ENCODE measurements around the gene FBXW5.

Gene FBXW5, protein sequence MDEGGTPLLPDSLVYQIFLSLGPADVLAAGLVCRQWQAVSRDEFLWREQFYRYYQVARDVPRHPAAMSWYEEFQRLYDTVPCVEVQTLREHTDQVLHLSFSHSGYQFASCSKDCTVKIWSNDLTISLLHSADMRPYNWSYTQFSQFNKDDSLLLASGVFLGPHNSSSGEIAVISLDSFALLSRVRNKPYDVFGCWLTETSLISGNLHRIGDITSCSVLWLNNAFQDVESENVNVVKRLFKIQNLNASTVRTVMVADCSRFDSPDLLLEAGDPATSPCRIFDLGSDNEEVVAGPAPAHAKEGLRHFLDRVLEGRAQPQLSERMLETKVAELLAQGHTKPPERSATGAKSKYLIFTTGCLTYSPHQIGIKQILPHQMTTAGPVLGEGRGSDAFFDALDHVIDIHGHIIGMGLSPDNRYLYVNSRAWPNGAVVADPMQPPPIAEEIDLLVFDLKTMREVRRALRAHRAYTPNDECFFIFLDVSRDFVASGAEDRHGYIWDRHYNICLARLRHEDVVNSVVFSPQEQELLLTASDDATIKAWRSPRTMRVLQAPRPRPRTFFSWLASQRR

GRCh38 chr9:136944519-136945332, at the start of gene FBXW5, which contains the start of gene C8G:
Gene FBXW5 (minus strand): TSS chr9:136944738. CDS start chr9:136944083, 655 bp downstream.
Gene C8G (plus strand): TSS chr9:136945243. CDS start chr9:136945321, 78 bp downstream.
- peak; percentile 88 to 95 for DNase-seq (ENCODE audit: extremely low read depth in 1 of 2, low read depth in 1 of 2)

DNA sequence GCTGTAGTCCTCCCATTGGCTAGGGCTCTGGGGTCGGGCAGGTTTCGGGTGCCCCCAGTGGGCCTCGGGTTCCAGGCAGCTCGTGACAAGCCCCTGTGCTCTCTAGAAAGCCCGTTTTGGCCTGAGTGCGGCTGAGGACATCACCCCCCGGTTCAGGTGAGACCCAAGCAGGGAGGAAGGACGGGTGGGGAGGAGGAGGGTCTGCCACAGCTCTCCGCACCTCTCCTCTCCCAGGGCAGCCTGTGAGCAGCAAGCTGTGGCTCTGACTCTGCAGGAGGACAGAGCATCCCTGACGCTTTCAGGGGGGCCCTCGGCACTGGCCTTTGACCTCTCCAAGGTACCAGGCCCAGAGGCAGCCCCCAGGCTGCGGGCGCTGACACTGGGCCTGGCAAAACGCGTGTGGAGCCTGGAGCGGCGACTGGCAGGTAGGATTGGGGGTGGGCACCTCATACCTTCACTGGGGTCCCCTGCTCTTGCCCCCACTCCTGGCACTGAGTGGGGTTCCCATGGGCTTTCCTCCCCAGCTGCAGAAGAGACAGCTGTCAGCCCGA, 48.4 kb upstream of the FBXW5 start:
- no peak for DNase-seq (ENCODE audit: extremely low read depth in 1 of 2, low read depth in 1 of 2)

GRCh38 chr9:136991993-136992818, 47.7 kb upstream of the FBXW5 start, which contains the start of gene PAXX:
Gene PAXX (plus strand): TSS chr9:136992422. CDS start chr9:136992444, 22 bp downstream.
- peak; percentile 86 for DNase-seq (ENCODE audit: extremely low read depth in 1 of 2, low read depth in 1 of 2)

- no peak for DNase-seq (ENCODE audit: extremely low read depth in 1 of 2, low read depth in 1 of 2)
These were observed 45.8 kb upstream of the FBXW5 start for GRCh38 chr9:136990242-136990911.

GRCh38 chr9:136988872-136989271, 44.3 kb upstream of the FBXW5 start:
- DNase-seq (ENCODE audit: extremely low read depth in 1 of 2, low read depth in 1 of 2), result no peak

DNA sequence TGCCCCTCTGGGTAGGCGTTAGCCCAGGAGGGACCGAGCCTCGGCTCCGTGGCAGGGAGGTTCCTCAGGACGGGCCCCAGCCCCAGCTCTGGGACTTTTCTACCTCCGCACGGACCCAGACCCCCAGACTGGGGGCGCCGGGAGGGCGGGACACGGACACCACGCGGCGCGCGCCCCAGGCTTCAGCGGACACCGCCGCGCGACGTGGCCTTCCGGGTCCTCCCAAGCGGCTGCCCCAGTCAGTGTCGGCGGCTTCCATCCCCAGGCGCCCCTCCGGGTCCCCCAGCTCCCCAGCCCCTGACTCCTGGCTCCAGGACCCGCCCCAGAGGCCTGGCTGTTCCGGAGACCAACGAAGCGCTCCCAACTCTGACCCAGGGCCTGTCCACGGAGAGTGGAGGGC, 41.3 kb upstream of the FBXW5 start:
- no peak for DNase-seq (ENCODE audit: extremely low read depth in 1 of 2, low read depth in 1 of 2)

DNA sequence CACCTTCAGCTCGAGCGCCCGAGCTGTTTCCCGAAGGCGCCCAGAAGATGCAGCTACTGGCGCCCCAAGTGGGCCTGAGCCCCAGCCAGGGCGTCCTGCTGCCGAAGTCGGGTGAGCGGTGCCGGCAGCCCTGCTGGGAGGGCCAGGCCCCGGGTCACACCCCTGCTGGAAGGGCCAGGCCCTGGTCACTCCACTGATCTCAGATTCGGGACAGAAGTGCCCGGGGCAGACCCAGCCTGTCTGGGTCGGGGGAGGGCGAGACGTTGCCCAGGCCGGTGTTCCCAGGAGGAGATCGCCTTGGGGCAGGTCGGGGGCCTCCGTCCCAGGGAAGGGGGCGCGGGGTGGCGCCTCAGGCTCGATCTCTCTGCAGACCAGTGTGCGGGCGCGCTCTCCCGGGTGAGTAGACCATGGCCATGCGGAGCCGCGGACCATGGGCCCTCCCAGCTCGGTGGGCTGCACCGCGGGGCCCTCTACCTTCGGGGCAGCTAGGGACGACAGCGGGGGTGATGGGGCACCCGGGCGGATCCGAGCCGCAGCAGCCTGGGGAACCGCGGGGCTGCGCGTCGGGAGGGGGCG, 40.6 kb upstream of the FBXW5 start:
- DNase-seq (ENCODE audit: extremely low read depth in 1 of 2, low read depth in 1 of 2), result no peak

- no peak for DNase-seq (ENCODE audit: extremely low read depth in 1 of 2, low read depth in 1 of 2)
These were observed 40.0 kb upstream of the FBXW5 start for GRCh38 chr9:136984464-136985026.

GRCh38 chr9:136983656-136984314, 39.2 kb upstream of the FBXW5 start:
- DNase-seq (ENCODE audit: extremely low read depth in 1 of 2, low read depth in 1 of 2), result no peak

- DNase-seq (ENCODE audit: extremely low read depth in 1 of 2, low read depth in 1 of 2), result no peak
These were observed 38.6 kb upstream of the FBXW5 start for GRCh38 chr9:136983167-136983566.

DNA sequence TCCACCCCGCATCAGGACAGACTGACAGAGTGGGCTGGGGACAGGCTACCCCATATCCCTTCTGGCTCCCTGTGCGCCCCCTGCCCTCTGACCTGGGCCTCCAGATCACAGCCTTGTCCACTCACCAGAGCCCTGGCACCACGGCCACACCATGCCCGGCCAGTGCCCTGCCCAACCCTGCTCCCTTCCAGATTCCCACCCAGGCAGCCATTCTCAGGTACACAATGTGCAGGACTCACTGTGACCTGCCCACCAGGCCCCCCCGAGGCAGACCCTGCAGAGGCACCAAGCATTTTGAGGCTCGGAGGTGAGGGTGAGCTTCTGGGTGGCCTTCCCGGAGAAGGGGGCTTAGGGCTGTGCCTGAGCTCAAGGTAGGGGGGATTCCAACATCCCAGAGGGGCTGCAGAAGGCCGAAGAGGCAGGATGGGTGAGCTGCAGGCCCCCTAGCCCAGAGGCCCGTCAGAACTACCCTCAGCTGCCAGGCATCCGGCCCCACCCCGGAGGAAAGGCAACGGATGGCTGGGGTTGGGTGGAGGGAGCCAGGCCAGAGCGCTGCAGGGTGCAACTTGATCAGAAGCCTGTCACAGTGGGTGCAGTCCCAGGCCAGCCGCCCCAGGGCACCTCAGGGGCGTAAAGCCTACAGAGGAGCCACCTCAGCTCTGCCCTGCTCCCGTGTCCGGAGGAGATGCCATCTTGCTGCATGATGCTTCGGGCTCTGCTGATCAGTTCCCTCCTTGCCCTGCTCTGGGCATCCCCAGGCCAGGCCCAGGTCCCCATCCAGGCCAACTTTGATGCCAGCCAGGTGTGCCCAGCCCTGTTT, 37.9 kb upstream of the FBXW5 start, which contains the start of gene LCNL1:
Gene LCNL1 (plus strand): TSS at position 762 of the 820 bp plus-strand sequence. CDS start 594 bp downstream, outside the sequence.
- no peak for DNase-seq (ENCODE audit: extremely low read depth in 1 of 2, low read depth in 1 of 2)

GRCh38 chr9:136981588-136982231, 37.2 kb upstream of the FBXW5 start:
- no peak for DNase-seq (ENCODE audit: extremely low read depth in 1 of 2, low read depth in 1 of 2)

GRCh38 chr9:136980669-136981478, 36.3 kb upstream of the FBXW5 start:
- DNase-seq (ENCODE audit: extremely low read depth in 1 of 2, low read depth in 1 of 2), result no peak

DNA sequence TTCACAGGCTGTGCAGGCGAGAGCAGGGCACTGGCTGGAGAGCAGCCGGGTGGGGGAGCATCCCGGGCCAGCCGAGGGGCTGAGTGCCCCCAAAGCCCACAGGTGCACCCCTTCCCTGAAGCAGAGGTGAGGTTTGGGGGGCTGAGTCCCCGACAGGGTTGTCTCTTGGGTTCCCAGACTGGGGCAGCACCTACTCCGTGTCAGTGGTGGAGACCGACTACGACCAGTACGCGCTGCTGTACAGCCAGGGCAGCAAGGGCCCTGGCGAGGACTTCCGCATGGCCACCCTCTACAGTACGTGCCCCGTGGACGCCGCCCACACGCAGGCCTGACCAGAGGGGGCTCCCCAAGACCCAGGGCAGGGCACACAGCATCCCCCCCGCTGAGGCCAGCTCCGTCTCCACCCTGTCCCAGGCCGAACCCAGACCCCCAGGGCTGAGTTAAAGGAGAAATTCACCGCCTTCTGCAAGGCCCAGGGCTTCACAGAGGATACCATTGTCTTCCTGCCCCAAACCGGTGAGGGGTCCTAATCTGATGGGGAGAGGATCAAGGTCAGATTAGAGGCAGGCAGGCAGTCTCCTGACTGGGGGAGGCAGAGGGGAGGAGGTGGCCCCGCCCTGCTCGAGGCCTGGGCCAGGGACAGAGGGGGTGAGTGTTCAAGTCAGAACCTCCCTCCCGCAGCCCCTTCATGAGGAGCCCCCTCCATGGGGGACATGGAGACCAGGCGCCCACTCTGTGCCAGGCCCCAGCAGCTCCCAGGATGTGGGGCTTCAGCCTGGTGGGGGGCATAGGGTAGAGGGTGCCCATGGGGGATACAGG, 35.4 kb upstream of the FBXW5 start:
- no peak for DNase-seq (ENCODE audit: extremely low read depth in 1 of 2, low read depth in 1 of 2)

DNA sequence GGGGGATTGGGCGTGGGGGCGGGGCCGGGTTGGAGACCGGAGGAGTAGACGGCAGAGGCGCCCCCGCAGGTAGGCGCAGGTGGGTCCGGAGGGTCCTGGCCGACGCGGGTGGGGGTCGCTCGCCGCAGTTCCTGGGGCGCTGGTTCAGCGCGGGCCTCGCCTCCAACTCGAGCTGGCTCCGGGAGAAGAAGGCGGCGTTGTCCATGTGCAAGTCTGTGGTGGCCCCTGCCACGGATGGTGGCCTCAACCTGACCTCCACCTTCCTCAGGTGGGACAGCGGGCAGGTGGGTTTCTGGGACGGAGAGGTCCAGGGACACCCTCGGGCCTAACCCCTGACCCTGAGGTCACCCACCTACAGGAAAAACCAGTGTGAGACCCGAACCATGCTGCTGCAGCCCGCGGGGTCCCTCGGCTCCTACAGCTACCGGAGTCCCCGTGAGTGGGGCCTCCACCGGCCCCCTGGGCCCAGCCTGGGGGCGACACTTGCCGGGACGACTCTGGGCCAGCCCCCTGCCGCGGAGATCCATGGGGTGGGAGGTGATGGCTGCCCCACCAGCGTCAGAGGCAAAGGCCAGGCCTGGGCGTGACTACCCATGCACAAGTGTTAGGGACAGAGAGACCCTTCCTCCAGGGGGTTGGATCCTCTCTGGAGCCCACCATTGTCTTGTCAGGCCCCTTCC, 34.5 kb upstream of the FBXW5 start:
- no peak for DNase-seq (ENCODE audit: extremely low read depth in 1 of 2, low read depth in 1 of 2)

Measured in stimulated activated CD8-positive, alpha-beta memory T cell treated with anti-CD3 and anti-CD28 coated beads, Interleukin-7, amount 100 ng/mL, for 48 hours (primary cell).